ENCODE measurements around the gene SBF2. TPM values are rescaled to one million over a fixed set of nuclear protein-coding genes. Genes with fewer than 3 reads are reported as not detected.
"Not testable (repeated sequence)": the region's sequence is repeated elsewhere in the genome, so short reads cannot be mapped to it uniquely, and the experiment has no call there.

SBF2 gene
- polyA plus RNA-seq, 4 donors = 45.9 to 56.5 (median 49.8) TPM

DNA sequence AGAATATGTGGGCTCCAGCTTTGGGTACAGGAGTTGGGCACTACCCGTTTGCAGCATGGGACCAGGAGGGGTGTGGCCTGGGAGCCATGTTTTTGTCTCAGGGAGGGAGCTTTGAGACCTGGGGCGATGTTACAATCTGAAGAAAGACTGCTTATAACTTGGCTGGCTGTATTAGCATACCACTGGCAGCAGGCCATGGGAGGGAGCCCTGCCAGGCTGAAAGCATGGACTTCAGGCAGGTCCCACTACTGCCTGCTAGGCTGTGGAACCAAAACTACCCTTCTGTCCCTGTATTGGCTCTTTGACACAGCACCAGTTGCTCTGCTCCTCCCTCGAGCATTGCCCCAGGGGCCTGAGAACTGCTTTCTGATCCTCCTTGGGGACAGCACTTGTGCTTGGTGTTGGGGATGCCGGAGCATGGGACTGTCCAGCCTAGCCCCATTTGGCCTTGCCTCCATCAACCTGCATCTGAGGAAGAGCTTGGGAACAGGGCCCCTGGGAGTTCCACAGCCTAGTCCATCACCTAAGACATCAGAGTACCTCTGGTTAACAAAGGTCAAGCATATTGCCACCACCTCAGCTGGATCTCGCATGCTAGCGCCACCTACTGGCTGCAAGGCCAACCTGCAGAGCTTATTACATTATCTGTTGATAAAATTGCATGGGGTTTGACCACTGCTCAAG, 217.4 kb downstream of the SBF2 start:
- DNase-seq (ENCODE audit: low read depth in 4 of 4, low spot score in 3 of 4) = no peak

DNA sequence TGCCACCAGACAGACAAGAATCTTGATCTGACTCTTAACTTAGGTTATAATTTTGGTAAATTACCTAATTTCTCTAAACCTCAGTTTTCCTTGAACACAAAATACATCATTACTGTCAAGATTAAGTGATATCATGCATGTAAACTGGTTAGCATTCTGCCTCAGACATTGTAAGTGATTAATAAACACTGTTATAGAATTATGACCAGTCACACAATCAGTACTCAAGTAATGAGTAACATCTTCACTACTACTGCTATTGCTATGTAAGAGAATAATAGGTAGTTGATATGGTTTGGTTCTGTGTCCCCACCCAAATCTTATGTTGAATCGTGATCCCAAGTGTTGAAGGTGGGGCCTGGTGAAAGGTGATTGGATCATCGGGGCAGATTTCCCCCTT, 218.9 kb downstream of the SBF2 start:
- DNase-seq (ENCODE audit: low read depth in 4 of 4, low spot score in 3 of 4) = no peak

DNA sequence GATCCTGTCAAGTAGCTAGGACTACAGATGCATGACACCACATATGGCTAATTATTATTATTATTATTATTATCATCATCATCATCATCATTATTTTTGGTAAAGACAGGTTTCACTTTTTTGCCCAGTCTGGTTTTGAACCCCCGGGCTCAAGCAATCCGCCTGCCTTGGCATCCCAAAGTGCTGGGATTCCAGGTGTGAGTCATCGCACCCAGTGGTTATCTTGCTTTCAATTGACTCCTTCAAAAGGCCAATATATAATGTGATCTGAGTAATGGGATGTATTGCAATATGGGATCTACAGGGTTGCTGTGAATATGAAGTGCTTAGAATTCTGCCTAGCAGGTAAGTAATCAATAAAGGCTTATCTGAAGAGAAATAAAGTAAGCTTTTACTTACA, 221.2 kb downstream of the SBF2 start:
- DNase-seq (ENCODE audit: low read depth in 4 of 4, low spot score in 3 of 4) = no peak

GRCh38 chr11:10072142-10072541, 221.9 kb downstream of the SBF2 start:
- no peak for DNase-seq (ENCODE audit: low read depth in 4 of 4, low spot score in 3 of 4)

GRCh38 chr11:10067629-10068300, 226.3 kb downstream of the SBF2 start:
- no peak for DNase-seq (ENCODE audit: low read depth in 4 of 4, low spot score in 3 of 4)

DNA sequence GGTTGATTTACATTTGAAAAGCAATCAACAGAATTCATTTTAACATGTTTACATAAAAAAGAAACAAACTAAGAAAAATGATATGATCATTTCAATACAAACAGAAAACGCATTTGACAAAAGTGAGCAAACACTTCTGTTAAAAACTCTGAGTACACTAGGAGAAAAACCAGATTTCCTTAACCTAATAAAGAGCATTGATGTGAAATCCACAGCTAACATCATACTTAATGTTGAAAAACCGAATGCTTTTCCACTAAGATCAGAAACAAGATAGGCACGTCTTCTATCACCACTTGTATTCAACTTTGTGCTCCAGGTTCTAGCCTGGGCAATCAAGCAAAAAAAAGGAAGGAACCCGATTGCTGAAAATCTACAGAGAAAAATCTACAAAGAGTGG, 227.6 kb downstream of the SBF2 start:
- DNase-seq (ENCODE audit: low read depth in 4 of 4, low spot score in 3 of 4) = no peak

DNA sequence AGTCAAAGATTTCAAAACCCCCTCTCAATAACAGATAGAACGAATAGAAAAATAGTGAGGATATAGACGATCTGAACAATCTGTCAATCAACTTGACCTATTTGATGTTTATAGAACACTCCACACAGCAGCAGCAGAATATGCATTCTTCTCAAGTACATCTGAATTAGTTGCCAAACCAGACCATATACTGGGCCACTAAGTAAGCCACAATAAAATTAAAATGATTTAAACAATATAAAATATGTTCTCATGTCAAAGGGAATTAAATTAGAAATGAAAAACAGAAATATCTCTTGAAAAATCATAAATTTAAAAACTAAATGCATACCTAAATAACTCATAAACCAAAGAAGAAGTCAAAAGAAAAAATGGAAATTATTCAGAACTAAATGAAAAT, 229.2 kb downstream of the SBF2 start:
- DNase-seq (ENCODE audit: low read depth in 4 of 4, low spot score in 3 of 4) = no peak

DNA sequence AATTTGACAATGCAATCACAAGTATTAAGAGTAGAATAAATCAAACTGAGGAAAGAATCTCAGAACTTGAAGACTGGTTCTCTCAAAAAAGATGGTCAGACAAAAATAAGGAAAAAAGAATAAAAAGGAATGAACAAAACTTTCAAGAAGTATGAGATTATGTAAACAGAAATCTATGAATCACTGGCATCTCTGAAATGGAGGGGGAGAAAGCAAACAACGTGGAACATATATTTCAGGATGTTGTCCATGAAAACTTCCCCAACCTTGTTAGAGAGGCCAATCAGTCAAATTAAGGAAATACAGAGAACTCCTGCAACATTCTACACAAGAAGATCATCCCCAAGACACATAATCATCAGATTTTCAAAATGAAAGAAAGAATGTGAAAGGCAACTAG, 235.7 kb downstream of the SBF2 start:
- no peak for DNase-seq (ENCODE audit: low read depth in 4 of 4, low spot score in 3 of 4)

GRCh38 chr11:10051868-10052586, 242.0 kb downstream of the SBF2 start:
- DNase-seq (ENCODE audit: low read depth in 4 of 4, low spot score in 3 of 4) = no peak

DNA sequence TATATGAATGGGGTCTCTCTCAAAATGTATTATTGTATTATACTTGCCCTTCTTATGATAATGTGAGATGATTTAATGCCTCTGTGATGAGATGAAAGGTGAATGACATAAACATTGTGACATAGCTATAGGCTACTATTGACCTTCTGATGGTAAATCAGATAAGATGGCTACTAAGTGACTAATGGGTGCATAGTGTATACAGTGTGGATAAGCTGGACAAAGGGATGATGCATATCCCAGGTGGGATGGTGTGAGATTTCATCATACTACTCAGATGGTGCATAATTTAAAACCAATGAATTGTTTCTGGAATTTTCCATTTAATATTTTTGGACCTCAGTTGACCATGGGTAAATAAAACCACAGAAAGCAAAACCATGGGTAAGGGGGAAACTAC, 243.5 kb downstream of the SBF2 start:
- DNase-seq (ENCODE audit: low read depth in 4 of 4, low spot score in 3 of 4) = no peak

GRCh38 chr11:10049756-10050155, 244.3 kb downstream of the SBF2 start:
- no peak for DNase-seq (ENCODE audit: low read depth in 4 of 4, low spot score in 3 of 4)

- DNase-seq (ENCODE audit: low read depth in 4 of 4, low spot score in 3 of 4) = no peak
Observed at GRCh38 chr11:10048350-10048749, 245.7 kb downstream of the SBF2 start.

- DNase-seq (ENCODE audit: low read depth in 4 of 4, low spot score in 3 of 4) = no peak
Observed at GRCh38 chr11:10044618-10045017, 249.4 kb downstream of the SBF2 start.

- no peak for DNase-seq (ENCODE audit: low read depth in 4 of 4, low spot score in 3 of 4)
Observed at GRCh38 chr11:10042699-10043098, 251.3 kb downstream of the SBF2 start.

DNA sequence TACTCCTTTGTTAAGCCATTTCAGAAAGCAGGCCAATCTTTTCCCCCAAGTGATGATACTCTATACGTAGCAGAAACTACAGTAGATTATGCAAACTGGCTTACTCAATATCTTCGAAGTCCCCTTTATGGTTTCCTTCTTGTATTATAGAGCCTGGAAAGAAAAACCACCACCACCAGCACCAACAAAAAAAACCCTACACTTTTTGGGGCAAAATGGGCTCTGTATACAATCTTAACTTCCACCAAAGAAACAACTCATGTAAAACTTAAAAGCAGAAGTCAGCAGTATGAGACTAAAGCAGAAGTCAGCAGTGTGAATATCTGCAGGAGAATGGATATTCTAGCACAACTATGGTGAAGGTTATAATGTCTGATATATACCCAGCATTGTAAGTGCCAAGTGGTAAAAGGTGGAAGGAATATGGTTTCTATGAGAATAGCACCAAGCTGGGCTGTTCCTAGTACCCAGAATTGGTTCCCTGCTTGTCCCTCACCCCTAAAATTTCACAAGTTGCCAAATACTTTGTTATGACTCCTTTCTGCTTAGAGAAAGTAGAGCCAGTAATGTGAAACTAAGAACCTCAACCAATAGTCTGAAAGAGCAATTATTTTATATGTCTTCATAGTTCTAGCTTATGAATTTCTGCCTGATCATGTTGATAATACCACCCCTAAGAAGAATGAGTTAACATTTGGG, 252.1 kb downstream of the SBF2 start:
- DNase-seq (ENCODE audit: low read depth in 4 of 4, low spot score in 3 of 4) = no peak

- DNase-seq (ENCODE audit: low read depth in 4 of 4, low spot score in 3 of 4) = no peak
Observed at GRCh38 chr11:10041332-10041731, 252.7 kb downstream of the SBF2 start.

GRCh38 chr11:10038521-10039302, 255.3 kb downstream of the SBF2 start:
- no peak for DNase-seq (ENCODE audit: low read depth in 4 of 4, low spot score in 3 of 4)

- not testable (repeated sequence) for DNase-seq (ENCODE audit: low read depth in 4 of 4, low spot score in 3 of 4)
Observed at GRCh38 chr11:10035932-10036331, 258.1 kb downstream of the SBF2 start.

DNA sequence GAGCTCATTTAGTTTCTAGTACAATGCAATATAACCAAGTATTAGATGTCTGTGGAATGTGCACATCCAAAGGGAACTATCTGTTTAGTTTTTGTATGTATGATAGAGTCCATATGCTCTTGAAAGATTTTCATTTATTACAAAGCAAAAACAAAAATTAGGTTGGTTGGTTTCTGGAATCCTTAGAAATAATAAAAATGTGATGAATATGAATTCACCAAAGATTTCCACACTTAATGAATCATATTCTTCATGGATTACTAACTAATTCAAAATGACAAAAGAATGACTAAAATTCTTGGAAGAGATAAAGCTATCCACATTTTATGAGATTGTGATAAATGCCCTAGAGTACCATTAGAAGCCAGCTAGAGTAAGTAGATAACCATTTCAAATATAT, 261.1 kb downstream of the SBF2 start:
- DNase-seq (ENCODE audit: low read depth in 4 of 4, low spot score in 3 of 4) = no peak

DNA sequence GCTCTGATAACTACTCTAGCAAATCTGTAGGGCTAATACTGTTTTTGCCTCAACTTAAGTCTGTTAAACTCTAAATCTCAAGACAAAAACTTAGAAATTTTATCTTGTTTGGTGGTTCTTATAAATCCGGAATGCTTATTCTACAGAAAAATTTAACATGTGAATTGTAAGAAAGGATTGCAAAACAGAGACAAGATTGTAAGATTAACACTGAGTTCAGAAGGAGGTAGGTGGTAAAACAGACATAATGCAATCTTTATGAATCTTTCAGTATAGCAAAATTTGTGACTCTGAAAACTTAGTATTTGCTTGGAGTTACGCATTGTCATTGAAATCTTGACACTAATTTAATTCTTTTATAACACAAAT, 263.9 kb downstream of the SBF2 start:
- no peak for DNase-seq (ENCODE audit: low read depth in 4 of 4, low spot score in 3 of 4)
